ENCODE results near the gene RUBCN.
"Not testable (repeated sequence)": the region's sequence is repeated elsewhere in the genome, so short reads cannot be mapped to it uniquely, and the experiment has no call there.

Gene RUBCN

GRCh38 chr3:197714251-197714650 lies 22.5 kb downstream of the RUBCN start:
- peaks cover 58% of the 10 kb centered on the region for H3K4me1 ChIP-seq (ENCODE audit: low read depth, poor library complexity, severe bottlenecking)
- peaks cover 10% of the 10 kb centered on the region for H3K79me2 ChIP-seq (ENCODE audit: insufficient read depth, low read depth)
- H2AFZ ChIP-seq (ENCODE audit: low read depth), result no peak overlapping the region
- no peak for TF ChIP-seq CTCF (conservative IDR thresholded peaks at IDR 0.05; ENCODE audit: low read depth, low read length)
- no peak overlapping the region for H3K9ac ChIP-seq
- no peak overlapping the region for H3K4me3 ChIP-seq (IDR thresholded peaks at IDR 0.05; ENCODE audit: insufficient read depth, low read depth, low read length)
- no peaks in the 10 kb centered on the region for H3K27me3 ChIP-seq (ENCODE audit: insufficient read depth, low read depth)
- H3K4me2 ChIP-seq, result peak overlapping the region; percentile 77
- peak overlapping the region; percentile 77; the same call in 1 of the 2 replicates for H3K27ac ChIP-seq
- no peaks in the 10 kb centered on the region for H4K20me1 ChIP-seq (ENCODE audit: insufficient read depth)
- no peaks in the 10 kb centered on the region for H3K36me3 ChIP-seq (ENCODE audit: insufficient read depth)

- Histone ChIP-seq H3K4me2 (peak overlapping the region; percentile 77), H3K27ac (peak overlapping the region; percentile 77), H3K79me2 (ENCODE audit: insufficient read depth, low read depth) (peaks cover 10% of the 10 kb centered on the region), H4K20me1 (ENCODE audit: insufficient read depth) (no peaks in the 10 kb centered on the region), H3K9ac (peak overlapping the region; percentile 19; the same call in 1 of the 2 replicates), H3K4me3 (IDR thresholded peaks at IDR 0.05; ENCODE audit: insufficient read depth, low read depth, low read length) (no peak overlapping the region), H2AFZ (ENCODE audit: low read depth) (peak overlapping the region; percentile 3; the same call in 1 of the 2 replicates), H3K36me3 (ENCODE audit: insufficient read depth) (no peaks in the 10 kb centered on the region), H3K4me1 (ENCODE audit: low read depth, poor library complexity, severe bottlenecking) (peaks cover 66% of the 10 kb centered on the region), H3K27me3 (ENCODE audit: insufficient read depth, low read depth) (no peaks in the 10 kb centered on the region)
- TF ChIP-seq CTCF (conservative IDR thresholded peaks at IDR 0.05; ENCODE audit: low read depth, low read length), result no peak
Measured at GRCh38 chr3:197713477-197713822, 23.3 kb downstream of the RUBCN start.

- Histone ChIP-seq H3K27ac (peak overlapping the region; percentile 77), H3K4me3 (IDR thresholded peaks at IDR 0.05; ENCODE audit: insufficient read depth, low read depth, low read length) (peak overlapping the region; percentile 45), H3K4me2 (peak overlapping the region; percentile 77), H3K36me3 (ENCODE audit: insufficient read depth) (no peaks in the 10 kb centered on the region), H3K9ac (peak overlapping the region; percentile 42; the same call in 1 of the 2 replicates), H3K27me3 (ENCODE audit: insufficient read depth, low read depth) (no peaks in the 10 kb centered on the region), H2AFZ (ENCODE audit: low read depth) (no peak overlapping the region), H3K79me2 (ENCODE audit: insufficient read depth, low read depth) (peaks cover 10% of the 10 kb centered on the region), H3K4me1 (ENCODE audit: low read depth, poor library complexity, severe bottlenecking) (peaks cover 66% of the 10 kb centered on the region), H4K20me1 (ENCODE audit: insufficient read depth) (no peaks in the 10 kb centered on the region)
- TF ChIP-seq CTCF (conservative IDR thresholded peaks at IDR 0.05; ENCODE audit: low read depth, low read length), result no peak
Measured at GRCh38 chr3:197711973-197712707, 24.6 kb downstream of the RUBCN start.

GRCh38 chr3:197710965-197711364 lies 25.7 kb downstream of the RUBCN start:
- H3K4me1 ChIP-seq (ENCODE audit: low read depth, poor library complexity, severe bottlenecking), result peaks cover 66% of the 10 kb centered on the region
- not testable (repeated sequence) for H4K20me1 ChIP-seq (ENCODE audit: insufficient read depth); H3K36me3 ChIP-seq (ENCODE audit: insufficient read depth); H3K9ac ChIP-seq; H3K27me3 ChIP-seq (ENCODE audit: insufficient read depth, low read depth); H3K79me2 ChIP-seq (ENCODE audit: insufficient read depth, low read depth); H3K4me3 ChIP-seq (IDR thresholded peaks at IDR 0.05; ENCODE audit: insufficient read depth, low read depth, low read length); H2AFZ ChIP-seq (ENCODE audit: low read depth)
- peak overlapping the region; percentile 77 for H3K4me2 ChIP-seq
- peak overlapping the region; percentile 77; the same call in 1 of the 2 replicates for H3K27ac ChIP-seq

- H3K4me2 ChIP-seq, result no peak overlapping the region
- peaks cover 51% of the 10 kb centered on the region for H3K4me1 ChIP-seq (ENCODE audit: low read depth, poor library complexity, severe bottlenecking)
- no peak overlapping the region for H3K9ac ChIP-seq
- no peaks in the 10 kb centered on the region for H3K36me3 ChIP-seq (ENCODE audit: insufficient read depth)
- no peak overlapping the region for H2AFZ ChIP-seq (ENCODE audit: low read depth)
- no peaks in the 10 kb centered on the region for H3K27me3 ChIP-seq (ENCODE audit: insufficient read depth, low read depth)
- no peak overlapping the region for H3K4me3 ChIP-seq (IDR thresholded peaks at IDR 0.05; ENCODE audit: insufficient read depth, low read depth, low read length)
- no peak for TF ChIP-seq CTCF (conservative IDR thresholded peaks at IDR 0.05; ENCODE audit: low read depth, low read length)
- H3K27ac ChIP-seq, result no peak overlapping the region
- H3K79me2 ChIP-seq (ENCODE audit: insufficient read depth, low read depth), result peaks cover 10% of the 10 kb centered on the region
- no peaks in the 10 kb centered on the region for H4K20me1 ChIP-seq (ENCODE audit: insufficient read depth)
Measured at GRCh38 chr3:197709135-197709534, 27.6 kb downstream of the RUBCN start.

Data from KMS-11 (cell line).